ENCODE results near the gene C12orf60. TPM values are rescaled to one million over a fixed set of nuclear protein-coding genes. Genes with fewer than 3 reads are reported as not detected.

The C12orf60 gene
- total and polyA plus RNA-seq, 2 experiments from 2014 or later, result 0.17 to 2.3 TPM

DNA sequence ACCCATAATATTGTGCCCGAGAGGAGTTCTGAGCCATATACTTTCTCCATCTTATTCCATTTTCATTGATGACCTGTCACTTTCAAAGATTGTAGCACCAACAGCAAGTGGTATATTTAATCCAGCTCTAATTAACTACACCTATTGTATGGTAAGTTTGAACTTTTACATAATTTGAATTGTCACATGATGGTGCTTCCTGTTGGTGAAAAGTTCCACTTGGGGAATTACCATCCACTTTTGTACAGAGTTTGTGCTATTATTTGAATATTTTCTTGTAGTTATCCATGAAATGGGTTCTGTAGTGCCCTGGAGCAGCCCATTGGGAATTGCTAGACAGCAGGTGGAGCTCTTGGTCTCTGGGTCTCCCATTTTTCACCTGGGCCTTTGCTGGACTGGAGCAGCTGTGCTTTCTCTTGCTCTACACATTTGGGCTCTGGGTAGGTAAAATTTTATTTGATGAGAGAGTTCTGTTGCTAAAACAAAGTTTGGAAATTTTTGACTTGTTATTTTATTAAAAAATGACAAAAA, 7.5 kb downstream of the C12orf60 start:
- 86% methylated on average over 1 of the region's 1 CpG for WGBS (ENCODE audit: low lambda C conversion rate, missing lambda C conversion rate)
- Histone ChIP-seq H3K4me3 (no peak overlapping the region), H3K27me3 (no peaks in the 10 kb centered on the region), H3K79me2 (no peaks in the 10 kb centered on the region), H3K27ac (no peak overlapping the region), H3K9me3 (ENCODE audit: low read depth) (no peaks in the 10 kb centered on the region), H4K20me1 (ENCODE audit: insufficient read depth, poor library complexity, severe bottlenecking) (no peaks in the 10 kb centered on the region), H3K4me2 (no peak overlapping the region), H2AFZ (no peak overlapping the region), H3K4me1 (ENCODE audit: insufficient read depth) (no peaks in the 10 kb centered on the region), H3K36me3 (replicated peaks; ENCODE audit: insufficient read depth, low read depth) (no peaks in the 10 kb centered on the region), H3K9me2 (replicated peaks; ENCODE audit: insufficient read depth) (no peaks in the 10 kb centered on the region)
- no peak for TF ChIP-seq EZH2 (IDR thresholded peaks at IDR 0.05; ENCODE audit: borderline replicate concordance)
- TF ChIP-seq, protein P1, sequence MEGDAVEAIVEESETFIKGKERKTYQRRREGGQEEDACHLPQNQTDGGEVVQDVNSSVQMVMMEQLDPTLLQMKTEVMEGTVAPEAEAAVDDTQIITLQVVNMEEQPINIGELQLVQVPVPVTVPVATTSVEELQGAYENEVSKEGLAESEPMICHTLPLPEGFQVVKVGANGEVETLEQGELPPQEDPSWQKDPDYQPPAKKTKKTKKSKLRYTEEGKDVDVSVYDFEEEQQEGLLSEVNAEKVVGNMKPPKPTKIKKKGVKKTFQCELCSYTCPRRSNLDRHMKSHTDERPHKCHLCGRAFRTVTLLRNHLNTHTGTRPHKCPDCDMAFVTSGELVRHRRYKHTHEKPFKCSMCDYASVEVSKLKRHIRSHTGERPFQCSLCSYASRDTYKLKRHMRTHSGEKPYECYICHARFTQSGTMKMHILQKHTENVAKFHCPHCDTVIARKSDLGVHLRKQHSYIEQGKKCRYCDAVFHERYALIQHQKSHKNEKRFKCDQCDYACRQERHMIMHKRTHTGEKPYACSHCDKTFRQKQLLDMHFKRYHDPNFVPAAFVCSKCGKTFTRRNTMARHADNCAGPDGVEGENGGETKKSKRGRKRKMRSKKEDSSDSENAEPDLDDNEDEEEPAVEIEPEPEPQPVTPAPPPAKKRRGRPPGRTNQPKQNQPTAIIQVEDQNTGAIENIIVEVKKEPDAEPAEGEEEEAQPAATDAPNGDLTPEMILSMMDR (IDR thresholded peaks at IDR 0.05; ENCODE audit: poor library complexity), result peak; percentile 54
- no peak for TF ChIP-seq EZH2phosphoT487 (IDR thresholded peaks at IDR 0.05; ENCODE audit: low read depth, severe bottlenecking, unreplicated experiment)
- peak; percentile 55 for DNase-seq (ENCODE audit: low spot score)

DNA sequence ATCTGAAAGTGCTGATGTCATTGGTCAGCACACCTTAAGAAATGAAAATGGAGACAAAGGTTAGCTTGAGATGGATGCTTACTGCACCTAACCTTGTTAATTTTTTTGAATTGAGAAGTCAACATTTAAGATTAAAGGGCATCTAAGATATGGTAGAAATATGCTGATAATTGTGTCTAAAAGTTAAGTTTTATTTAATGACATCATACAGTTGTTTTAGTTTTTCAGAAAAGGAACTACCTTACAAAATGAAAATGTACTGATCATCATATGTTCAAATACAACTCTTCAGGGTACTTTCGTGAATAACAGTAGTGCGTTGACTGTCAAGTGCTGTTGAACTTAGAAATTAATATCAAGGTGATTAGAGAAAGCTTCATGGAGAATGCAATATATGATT, 8.0 kb downstream of the C12orf60 start:
- no peak overlapping the region for H3K4me2 ChIP-seq
- H4K20me1 ChIP-seq (ENCODE audit: insufficient read depth, poor library complexity, severe bottlenecking), result no peaks in the 10 kb centered on the region
- H3K4me1 ChIP-seq (ENCODE audit: insufficient read depth), result no peaks in the 10 kb centered on the region
- TF ChIP-seq EZH2 (IDR thresholded peaks at IDR 0.05; ENCODE audit: borderline replicate concordance), result no peak
- TF ChIP-seq, protein P1 (IDR thresholded peaks at IDR 0.05; ENCODE audit: poor library complexity), result no peak
- TF ChIP-seq EZH2phosphoT487 (IDR thresholded peaks at IDR 0.05; ENCODE audit: low read depth, severe bottlenecking, unreplicated experiment), result no peak
- H3K9me2 ChIP-seq (replicated peaks; ENCODE audit: insufficient read depth), result no peaks in the 10 kb centered on the region
- H3K27me3 ChIP-seq, result no peaks in the 10 kb centered on the region
- no peak overlapping the region for H2AFZ ChIP-seq
- DNase-seq (ENCODE audit: low spot score), result no peak
- no peaks in the 10 kb centered on the region for H3K36me3 ChIP-seq (replicated peaks; ENCODE audit: insufficient read depth, low read depth)
- H3K9me3 ChIP-seq (ENCODE audit: low read depth), result no peaks in the 10 kb centered on the region
- no peak overlapping the region for H3K4me3 ChIP-seq
- no peaks in the 10 kb centered on the region for H3K79me2 ChIP-seq
- WGBS (ENCODE audit: low lambda C conversion rate, missing lambda C conversion rate), result 98% methylated on average over 2 of the region's 2 CpGs
- no peak overlapping the region for H3K27ac ChIP-seq

DNA sequence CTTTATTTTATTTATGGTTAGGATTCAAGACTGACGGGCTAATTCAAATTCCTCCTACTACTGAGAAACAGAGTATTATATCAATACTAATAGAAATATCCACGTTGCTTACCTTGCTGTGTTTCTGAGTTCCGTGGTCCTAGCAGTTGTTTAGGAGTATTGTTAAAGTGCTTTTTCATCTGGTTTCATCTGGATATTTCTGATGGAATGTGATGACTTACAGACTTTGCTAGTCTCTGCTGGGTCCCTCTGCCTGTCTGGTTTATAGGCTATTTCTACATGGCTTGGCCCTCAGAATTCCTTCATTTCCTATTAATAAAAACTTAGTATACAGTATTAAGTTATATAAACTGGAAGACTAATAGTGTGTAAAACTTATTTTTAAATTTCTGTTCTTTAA, 10.5 kb downstream of the C12orf60 start, which contains the start of gene SMCO3:
Gene SMCO3, minus strand, starts transcription at position 169 of the 400 bp plus-strand sequence. CDS start 7,502 bp downstream, outside the sequence.
- H2AFZ ChIP-seq, result no peak within 1 kb of the TSS
- TF ChIP-seq, protein P1 (IDR thresholded peaks at IDR 0.05; ENCODE audit: poor library complexity), result no peak
- TF ChIP-seq EZH2 (IDR thresholded peaks at IDR 0.05; ENCODE audit: borderline replicate concordance), result no peak
- TF ChIP-seq EZH2phosphoT487 (IDR thresholded peaks at IDR 0.05; ENCODE audit: low read depth, severe bottlenecking, unreplicated experiment), result no peak
- H3K36me3 ChIP-seq (replicated peaks; ENCODE audit: insufficient read depth, low read depth), result no peaks in the 10 kb centered on the region
- H3K27me3 ChIP-seq, result no peaks in the 10 kb centered on the region
- H3K79me2 ChIP-seq, result no peaks in the 10 kb centered on the region
- peak within 1 kb of the TSS; percentile 36 for H3K27ac ChIP-seq
- no peaks in the 10 kb centered on the region for H4K20me1 ChIP-seq (ENCODE audit: insufficient read depth, poor library complexity, severe bottlenecking)
- H3K4me2 ChIP-seq, result peak within 1 kb of the TSS; percentile 47
- no peak within 1 kb of the TSS for H3K4me3 ChIP-seq
- DNase-seq (ENCODE audit: low spot score), result no peak
- H3K9me2 ChIP-seq (replicated peaks; ENCODE audit: insufficient read depth), result no peaks in the 10 kb centered on the region
- no peaks in the 10 kb centered on the region for H3K4me1 ChIP-seq (ENCODE audit: insufficient read depth)
- no peaks in the 10 kb centered on the region for H3K9me3 ChIP-seq (ENCODE audit: low read depth)
- WGBS (ENCODE audit: low lambda C conversion rate, missing lambda C conversion rate), result 55% methylated on average over 3 of the region's 3 CpGs
